Mucosa of descending colon (tissue), 3 donors: ENCODE measurements around the gene MRPL40. TPM values are rescaled to one million over a fixed set of nuclear protein-coding genes. Genes with fewer than 3 reads are reported as not detected.
A peak's percentile ranks its signal among the peaks of the same experiment; 100 is the strongest.

ENCODE experiments used
- ATAC-seq: fragments of 200-7000 bp; cut with Tn5 transposase; one replicate; pipeline ENCODE4 v1.9.1; 2020; ENCODE audit warnings: mild to moderate bottlenecking, moderate library complexity
- DNase-seq, 3 donors: peaks; one replicate each; pipeline ENCODE4 v3.0.0-alpha.2; 2020
- H3K36me3 ChIP-seq: fragments of 200-600 bp; one replicate; pipeline ENCODE4 v1.8.0; 2021; ENCODE audit warnings: low read depth, mild to moderate bottlenecking
- H3K4me1 ChIP-seq: fragments of 200-600 bp; one replicate; pipeline ENCODE4 v1.8.0; 2021; ENCODE audit warnings: low read depth, mild to moderate bottlenecking
- H3K4me3 ChIP-seq: fragments of 200-600 bp; one replicate; pipeline ENCODE4 v1.8.0; 2021; ENCODE audit warnings: mild to moderate bottlenecking
- H3K9me3 ChIP-seq: fragments of 200-600 bp; one replicate; pipeline ENCODE4 v1.8.0; 2021; ENCODE audit warnings: mild to moderate bottlenecking
- CTCF ChIP-seq: fragments of 200-600 bp; IDR thresholded peaks from one replicate; pipeline ENCODE4 v1.8.0; 2022; ENCODE audit warnings: antibody characterized with exemption, mild to moderate bottlenecking
- intact Hi-C, 2 donors: fragments of 100-400 bp; cut with DNase I in 1 of 2; cut with micrococcal nuclease in 1 of 2; formaldehyde crosslinking; loops; one replicate each; pipeline versions ENCODE4 v1.11.0 to v1.11.1; 2022; cut with DNase I, micrococcal nuclease
- total RNA-seq, 3 donors: library from RNA; stranded (reverse); fragmentation: NEBNext Ultra II Directional in 2 of 3; extraction: Animal tissue kit (Norgen Biotek cat#: 25700) in 2 of 3; gene quantifications; one replicate each; pipeline versions ENCODE4 v1.2.1 to v1.2.4, GENCODE V29; 2021 to 2023
- donor health status: DM: no; HTN: no; CAD: no; lungs with moderate emphysema.
- donor health status: DM: no; HTN: no; CAD: no.
- donor health status: DM: no; HTN: yes; CAD: no.

Gene MRPL40
- total RNA-seq, 3 donors from 2014 or later: 15.2 to 21.7 (median 19.0) TPM

- no peak overlapping the region for H3K4me3 ChIP-seq
- no peak for TF ChIP-seq CTCF
- H3K9me3 ChIP-seq: no peaks in the 10 kb centered on the region
- no peak for DNase-seq
- no peaks in the 10 kb centered on the region for H3K36me3 ChIP-seq
- ATAC-seq: no peak
- H3K4me1 ChIP-seq: no peaks in the 10 kb centered on the region
- intact Hi-C loops: no loop called here
Measured at GRCh38 chr22:19406846-19407245, 25.5 kb upstream of the MRPL40 start.

GRCh38 chr22:19407649-19408606, 24.4 kb upstream of the MRPL40 start:
- DNase-seq (peak in 1 of 3 donors; percentile 16), ATAC-seq (peak; percentile 10)
- no peaks in the 10 kb centered on the region for H3K36me3 ChIP-seq
- TF ChIP-seq CTCF: no peak
- intact Hi-C loops: no loop called here
- H3K4me3 ChIP-seq: no peak overlapping the region
- no peaks in the 10 kb centered on the region for H3K9me3 ChIP-seq
- H3K4me1 ChIP-seq: no peaks in the 10 kb centered on the region

GRCh38 chr22:19410941-19411689, 21.2 kb upstream of the MRPL40 start:
- Histone ChIP-seq H3K36me3 (no peaks in the 10 kb centered on the region), H3K4me1 (no peaks in the 10 kb centered on the region), H3K4me3 (no peak overlapping the region), H3K9me3 (no peaks in the 10 kb centered on the region)
- TF ChIP-seq CTCF: no peak
- ATAC-seq: no peak
- DNase-seq: no peak
- intact Hi-C loops: no loop called here

GRCh38 chr22:19411690-19412045, 20.7 kb upstream of the MRPL40 start:
- no peaks in the 10 kb centered on the region for H3K4me1 ChIP-seq

GRCh38 chr22:19412478-19412877, 19.9 kb upstream of the MRPL40 start:
- intact Hi-C loops: no loop called here
- DNase-seq (no peak), ATAC-seq (no peak)
- H3K4me1 ChIP-seq: no peaks in the 10 kb centered on the region
- H3K36me3 ChIP-seq: no peaks in the 10 kb centered on the region
- no peak overlapping the region for H3K4me3 ChIP-seq
- TF ChIP-seq CTCF: no peak
- no peaks in the 10 kb centered on the region for H3K9me3 ChIP-seq

More at GRCh38 chr22:19411690-19412045, 20.7 kb upstream of the MRPL40 start:
- ATAC-seq (no peak), DNase-seq (no peak)
- intact Hi-C loops: no loop called here
- TF ChIP-seq CTCF: no peak
- Histone ChIP-seq H3K4me3 (no peak overlapping the region), H3K9me3 (no peaks in the 10 kb centered on the region), H3K36me3 (no peaks in the 10 kb centered on the region)
